GM21515 (cell line): Measurements from ENCODE around the gene TMEM181.

Source experiments
- ATAC-seq: cut with Tn5 transposase; IDR thresholded peaks from one replicate; pipeline ENCODE4 v1.9.1; 2021; ENCODE audit not compliant: unreplicated experiment

Gene TMEM181

GRCh38 chr6:158680481-158680880 lies 120.6 kb downstream of the TMEM181 start:
- no peak for ATAC-seq

GRCh38 chr6:158684311-158684710 lies 124.4 kb downstream of the TMEM181 start:
- no peak for ATAC-seq

- no peak for ATAC-seq
Observed at GRCh38 chr6:158684745-158685324, 124.9 kb downstream of the TMEM181 start.
